HG02571 (cell line): ENCODE data around the gene TCERG1.

Source experiments
- ATAC-seq: cut with Tn5 transposase; IDR thresholded peaks from one replicate; pipeline ENCODE4 v1.9.1; 2021; ENCODE audit warnings: mild to moderate bottlenecking, moderate library complexity; ENCODE audit not compliant: unreplicated experiment

The TCERG1 gene

GRCh38 chr5:146446861-146447733 is at the start of gene TCERG1:
Gene TCERG1, plus strand, starts transcription at chr5:146447333. Its CDS starts 17 bp downstream, at chr5:146447350.
- peak; percentile 97 for ATAC-seq

- ATAC-seq: no peak
These were observed 48.3 kb upstream of the TCERG1 start for GRCh38 chr5:146398826-146399225.

GRCh38 chr5:146399481-146399880 is 47.7 kb upstream of the TCERG1 start:
- no peak for ATAC-seq

GRCh38 chr5:146400201-146400600 is 46.9 kb upstream of the TCERG1 start:
- ATAC-seq: no peak

- no peak for ATAC-seq
These were observed 46.1 kb upstream of the TCERG1 start for GRCh38 chr5:146401021-146401420.

GRCh38 chr5:146402949-146403348 is 44.2 kb upstream of the TCERG1 start:
- no peak for ATAC-seq

GRCh38 chr5:146409054-146409671 is 38.0 kb upstream of the TCERG1 start:
- no peak for ATAC-seq

GRCh38 chr5:146410272-146410671 is 36.9 kb upstream of the TCERG1 start:
- no peak for ATAC-seq

- ATAC-seq: no peak
These were observed 27.4 kb upstream of the TCERG1 start for GRCh38 chr5:146419696-146420095.

- no peak for ATAC-seq
These were observed 22.1 kb upstream of the TCERG1 start for GRCh38 chr5:146425023-146425422.

GRCh38 chr5:146426305-146426704 is 20.8 kb upstream of the TCERG1 start:
- ATAC-seq: no peak

GRCh38 chr5:146426853-146427618 is 20.1 kb upstream of the TCERG1 start:
- ATAC-seq: peak; percentile 69

- no peak for ATAC-seq
These were observed 19.5 kb upstream of the TCERG1 start for GRCh38 chr5:146427619-146427997.

GRCh38 chr5:146428658-146429057 is 18.5 kb upstream of the TCERG1 start:
- ATAC-seq: no peak

GRCh38 chr5:146440353-146440752 is 6.8 kb upstream of the TCERG1 start:
- no peak for ATAC-seq

GRCh38 chr5:146440870-146441495 is 6.2 kb upstream of the TCERG1 start:
- ATAC-seq: no peak

- no peak for ATAC-seq
These were observed 5.2 kb upstream of the TCERG1 start for GRCh38 chr5:146441896-146442295.

- peak; percentile 20 for ATAC-seq
These were observed 724 bp downstream of the TCERG1 start for GRCh38 chr5:146447734-146448380.

- ATAC-seq: no peak
These were observed 1.8 kb downstream of the TCERG1 start for GRCh38 chr5:146448783-146449519.

GRCh38 chr5:146450002-146450401 is 2.9 kb downstream of the TCERG1 start:
- no peak for ATAC-seq
